ENCODE results near the gene RBP5. TPM values are rescaled to one million over a fixed set of nuclear protein-coding genes. Genes with fewer than 3 reads are reported as not detected.
A peak's percentile ranks its signal among the peaks of the same experiment; 100 is the strongest.

RBP5 gene
- total RNA-seq, 4 donors from 2014 or later, result 0.53 to 1.3 TPM; not detected in 2

GRCh38 chr12:7106082-7106481, 22.6 kb downstream of the RBP5 start:
- intact Hi-C loops (cut with DNase I), result no loop called here
- Histone ChIP-seq H3K27ac (no peak overlapping the region), H3K27me3 (no peaks in the 10 kb centered on the region), H3K4me3 (no peak overlapping the region), H3K36me3 (peaks cover 0 to 39% (median 0%) of the 10 kb centered on the region in 3 donors), H3K9me3 (no peaks in the 10 kb centered on the region), H3K4me1 (peaks cover 11 to 52% (median 22%) of the 10 kb centered on the region in 3 donors)
- 83 to 96% methylated on average over 1 of the region's 1 CpG for WGBS, 2 donors
- no peak for DNase-seq
- TF ChIP-seq POLR2A (IDR thresholded peaks at IDR 0.05), result no peak
- no peak for TF ChIP-seq CTCF (IDR thresholded peaks at IDR 0.05)

GRCh38 chr12:7103837-7104584, 24.7 kb downstream of the RBP5 start:
- Histone ChIP-seq H3K9me3 (no peaks in the 10 kb centered on the region), H3K27me3 (no peaks in the 10 kb centered on the region), H3K36me3 (peaks cover 0 to 57% (median 7%) of the 10 kb centered on the region in 3 donors), H3K4me1 (peaks cover 0 to 35% (median 15%) of the 10 kb centered on the region in 3 donors), H3K4me3 (no peak overlapping the region), H3K27ac (no peak overlapping the region)
- intact Hi-C loops (cut with DNase I), result no loop called here
- WGBS, 2 donors, result 89 to 95% methylated on average over 13 to 14 of the region's 14 CpGs
- no peak for DNase-seq
- no peak for TF ChIP-seq CTCF (IDR thresholded peaks at IDR 0.05)
- no peak for TF ChIP-seq POLR2A (IDR thresholded peaks at IDR 0.05)

- peaks cover 0 to 70% (median 7%) of the 10 kb centered on the region in 3 donors for H3K36me3 ChIP-seq
- intact Hi-C loops (cut with DNase I), result no loop called here
Measured at GRCh38 chr12:7102582-7102981, 26.1 kb downstream of the RBP5 start.

GRCh38 chr12:7101694-7102131, 27.0 kb downstream of the RBP5 start:
- no peaks in the 10 kb centered on the region for H3K9me3 ChIP-seq
- H3K27ac ChIP-seq, result peak overlapping the region in 2 of 4 donors; percentile 15 to 33
- H3K27me3 ChIP-seq, result no peaks in the 10 kb centered on the region
- intact Hi-C loops (cut with DNase I), result no loop called here
- peaks cover 0 to 75% (median 7%) of the 10 kb centered on the region in 3 donors for H3K36me3 ChIP-seq
- H3K4me3 ChIP-seq, result no peak overlapping the region
- DNase-seq, result no peak
- 60 to 82% methylated on average over 1 to 10 of the region's 10 CpGs for WGBS, 2 donors
- H3K4me1 ChIP-seq, result peaks cover 0 to 13% (median 0%) of the 10 kb centered on the region in 3 donors
- TF ChIP-seq CTCF (IDR thresholded peaks at IDR 0.05), result no peak
- no peak for TF ChIP-seq POLR2A (IDR thresholded peaks at IDR 0.05)

More at GRCh38 chr12:7102582-7102981, 26.1 kb downstream of the RBP5 start:
- H3K27ac ChIP-seq, result no peak overlapping the region
- H3K4me1 ChIP-seq, result peaks cover 0 to 22% (median 8%) of the 10 kb centered on the region in 3 donors
- WGBS, 2 donors, result 73 to 77% methylated on average over 3 of the region's 3 CpGs
- no peak for TF ChIP-seq CTCF (IDR thresholded peaks at IDR 0.05)
- no peaks in the 10 kb centered on the region for H3K27me3 ChIP-seq
- no peak for DNase-seq
- no peaks in the 10 kb centered on the region for H3K9me3 ChIP-seq
- no peak overlapping the region for H3K4me3 ChIP-seq

GRCh38 chr12:7101047-7101693, 27.5 kb downstream of the RBP5 start:
- Histone ChIP-seq H3K9me3 (no peaks in the 10 kb centered on the region), H3K27me3 (no peaks in the 10 kb centered on the region), H3K36me3 (peaks cover 0 to 75% (median 7%) of the 10 kb centered on the region in 3 donors), H3K4me3 (no peak overlapping the region), H3K4me1 (peaks cover 0 to 12% (median 0%) of the 10 kb centered on the region in 3 donors), H3K27ac (peak overlapping the region in 1 of 4 donors; percentile 33)
- WGBS, 2 donors, result 75 to 83% methylated on average over 3 to 4 of the region's 4 CpGs
- no peak for DNase-seq
- intact Hi-C loops (cut with DNase I), result no loop called here
- TF ChIP-seq CTCF (IDR thresholded peaks at IDR 0.05) (no peak), POLR2A (IDR thresholded peaks at IDR 0.05) (no peak)
